GM23338 (cell line): ENCODE data around the gene FASLG. TPM values are rescaled to one million over a fixed set of nuclear protein-coding genes. Genes with fewer than 3 reads are reported as not detected.

Source experiments
- ATAC-seq: fragments of 200-7000 bp; cut with Tn5 transposase; 3 replicates; pipeline ENCODE4 v1.9.1; 2020
- DNase-seq: peaks from one replicate; pipeline ENCODE4 v3.0.0-alpha.2; 2015; ENCODE audit warnings: low spot score
- H2AFZ ChIP-seq: fragments of 200-600 bp; sonication (generic); 2 replicates; pipeline ENCODE4 v1.8.0; 2016; ENCODE audit warnings: antibody characterized with exemption, mild to moderate bottlenecking, moderate library complexity
- H3F3A ChIP-seq: fragments of 200-600 bp; sonication (generic); replicated peaks from 2 replicates; pipeline ENCODE4 v1.8.0; 2017; ENCODE audit warnings: antibody characterized with exemption, mixed run types, low read depth
- H3K27ac ChIP-seq: fragments of 200-600 bp; sonication (generic); 2 replicates; pipeline ENCODE4 v1.6.1; 2016; ENCODE audit warnings: low read depth
- H3K27me3 ChIP-seq: fragments of 200-600 bp; sonication (generic); 2 replicates; pipeline ENCODE4 v1.8.0; 2016; ENCODE audit warnings: mild to moderate bottlenecking, mixed run types, moderate library complexity; ENCODE audit not compliant: insufficient read depth
- H3K36me3 ChIP-seq: fragments of 200-600 bp; sonication (generic); 2 replicates; pipeline ENCODE4 v1.8.0; 2016; ENCODE audit warnings: mild to moderate bottlenecking; ENCODE audit not compliant: insufficient read depth
- H3K4me1 ChIP-seq: fragments of 200-600 bp; sonication (generic); 2 replicates; pipeline ENCODE4 v1.8.0; 2016; ENCODE audit warnings: mild to moderate bottlenecking, moderate library complexity; ENCODE audit not compliant: insufficient read depth
- H3K4me2 ChIP-seq: fragments of 200-600 bp; sonication (generic); 2 replicates; pipeline ENCODE4 v1.7.1; 2017; ENCODE audit warnings: mixed run types
- H3K4me3 ChIP-seq: fragments of 200-600 bp; sonication (generic); 2 replicates; pipeline ENCODE4 v1.6.1; 2016; ENCODE audit warnings: mixed run types
- H3K79me2 ChIP-seq: fragments of 200-600 bp; sonication (generic); replicated peaks from 2 replicates; pipeline ENCODE4 v1.8.0; 2017; ENCODE audit warnings: mild to moderate bottlenecking; ENCODE audit not compliant: insufficient read depth
- H3K9me2 ChIP-seq: fragments of 200-600 bp; sonication (generic); 2 replicates; pipeline ENCODE4 v1.8.0; 2017; ENCODE audit not compliant: insufficient read depth
- H4K20me1 ChIP-seq: fragments of 200-600 bp; sonication (generic); replicated peaks from 2 replicates; pipeline ENCODE4 v1.8.0; 2017; ENCODE audit warnings: mild to moderate bottlenecking; ENCODE audit not compliant: insufficient read depth
- H3K27ac Mint-ChIP-seq: 2 replicates; pipeline ENCODE4 v1.8.0; 2020; ENCODE audit warnings: inconsistent platforms, mild to moderate bottlenecking, moderate library complexity, mixed read lengths
- H3K27me3 Mint-ChIP-seq: 3 replicates; pipeline ENCODE4 v1.8.0; 2022; ENCODE audit warnings: low read depth, mild to moderate bottlenecking, moderate library complexity, mixed read lengths, inconsistent platforms; ENCODE audit not compliant: insufficient read depth, poor library complexity
- H3K36me3 Mint-ChIP-seq: 3 replicates; pipeline ENCODE4 v1.8.0; 2021; ENCODE audit warnings: low read depth, mild to moderate bottlenecking, inconsistent platforms, moderate library complexity, mixed read lengths
- H3K4me1 Mint-ChIP-seq: 3 replicates; pipeline ENCODE4 v1.8.0; 2020; ENCODE audit warnings: mild to moderate bottlenecking, inconsistent platforms, mixed read lengths
- H3K4me3 Mint-ChIP-seq: 3 replicates; pipeline ENCODE4 v1.8.0; 2021; ENCODE audit warnings: moderate library complexity, mild to moderate bottlenecking, inconsistent platforms, mixed read lengths
- H3K9me3 Mint-ChIP-seq: 3 replicates; pipeline ENCODE4 v1.8.0; 2020; ENCODE audit warnings: moderate library complexity, mild to moderate bottlenecking, inconsistent platforms, mixed read lengths
- CREB1 ChIP-seq: fragments of 250-450 bp; sonication (Bioruptor Pico); IDR thresholded peaks from 2 replicates; pipeline ENCODE4 v1.5.0; 2020; ENCODE audit warnings: low read depth, mild to moderate bottlenecking, moderate library complexity
- CTCF ChIP-seq, 2 experiments: fragments of 200-600 bp in 1 of 2; sonication (generic) in 1 of 2; conservative IDR thresholded peaks; 2 replicates each; pipeline versions ENCODE4 v1.5.1 to v1.6.1; 2016 to 2017; ENCODE audit warnings: antibody characterized with exemption in 2 of 2, low read depth in 2 of 2, mild to moderate bottlenecking in 2 of 2, moderate library complexity in 1 of 2
- ETS1 ChIP-seq: IDR thresholded peaks from 2 replicates; pipeline ENCODE4 v1.6.1; 2016; ENCODE audit warnings: antibody characterized with exemption
- EZH2 ChIP-seq: fragments of 200-600 bp; sonication (generic); IDR thresholded peaks from one replicate; pipeline ENCODE4 v1.8.0; 2017; ENCODE audit warnings: antibody characterized with exemption, mild to moderate bottlenecking, low read depth; ENCODE audit not compliant: unreplicated experiment
- EZH2phosphoT487 ChIP-seq: fragments of 200-600 bp; sonication (generic); IDR thresholded peaks from one replicate; pipeline ENCODE4 v1.8.1; 2018; ENCODE audit warnings: antibody characterized with exemption; ENCODE audit not compliant: unreplicated experiment
- JUNB ChIP-seq: IDR thresholded peaks from one replicate; pipeline ENCODE4 v1.6.1; 2016; ENCODE audit warnings: antibody characterized with exemption; ENCODE audit not compliant: unreplicated experiment
- NANOG ChIP-seq: IDR thresholded peaks from 2 replicates; pipeline ENCODE4 v1.6.1; 2016; ENCODE audit warnings: antibody characterized with exemption, borderline replicate concordance
- POLR2AphosphoS5 ChIP-seq: IDR thresholded peaks from 2 replicates; pipeline ENCODE4 v1.6.1; 2016; ENCODE audit warnings: antibody characterized with exemption, low read depth
- REST ChIP-seq: IDR thresholded peaks from one replicate; pipeline ENCODE4 v1.6.1; 2018; ENCODE audit warnings: antibody characterized with exemption; ENCODE audit not compliant: unreplicated experiment
- STAT1 ChIP-seq: IDR thresholded peaks from one replicate; pipeline ENCODE4 v1.6.1; 2016; ENCODE audit warnings: antibody characterized with exemption; ENCODE audit not compliant: unreplicated experiment
- ZNF114 ChIP-seq: fragments of 250-450 bp; sonication (Bioruptor Pico); IDR thresholded peaks from 2 replicates; pipeline ENCODE4 v1.5.0; 2020; ENCODE audit warnings: mild to moderate bottlenecking, moderate library complexity
- ZNF331 ChIP-seq: fragments of 250-450 bp; sonication (Bioruptor Pico); IDR thresholded peaks from 2 replicates; pipeline ENCODE4 v1.5.0; 2020; ENCODE audit warnings: low read depth, mild to moderate bottlenecking, moderate library complexity
- ZNF462 ChIP-seq: fragments of 250-450 bp; sonication (Bioruptor Pico); IDR thresholded peaks from 2 replicates; pipeline ENCODE4 v1.5.0; 2020; ENCODE audit warnings: mild to moderate bottlenecking, moderate library complexity
- polyA plus RNA-seq: library from polyadenylated mRNA; unstranded; fragments of >200 nt; fragmentation: Nextera tagmentation; extraction: Ambion mirVana; gene quantifications from 2 replicates; pipeline ENCODE4 v1.2.1, GENCODE V29; 2016
- total RNA-seq: library from RNA; depleted of rRNA; stranded (reverse); fragments of >200 nt; shearing (Covaris generic); gene quantifications from 2 replicates; pipeline ENCODE4 v1.2.3, GENCODE V29; 2014

The FASLG gene
- total and polyA plus RNA-seq, 2 experiments from 2014 or later = not detected

- Histone ChIP-seq H3K27ac (no peak overlapping the region), H3F3A (no peaks in the 10 kb centered on the region), H3K27me3 (no peaks in the 10 kb centered on the region), H3K9me2 (no peaks in the 10 kb centered on the region), H3K79me2 (no peaks in the 10 kb centered on the region), H3K4me2 (no peak overlapping the region), H3K4me1 (peaks cover 13% of the 10 kb centered on the region; the same call in 1 of the 2 replicates), H4K20me1 (no peaks in the 10 kb centered on the region), H2AFZ (peak overlapping the region; percentile 77), H3K4me3 (no peak overlapping the region), H3K36me3 (no peaks in the 10 kb centered on the region)
- Mint-ChIP-seq H3K9me3 (peaks cover 3% of the 10 kb centered on the region; the same call in 1 of the 3 replicates), H3K4me3 (no peak overlapping the region), H3K27ac (peak overlapping the region; percentile 27), H3K4me1 (peaks cover 35% of the 10 kb centered on the region), H3K36me3 (no peaks in the 10 kb centered on the region), H3K27me3 (no peaks in the 10 kb centered on the region)
- ATAC-seq (peak; percentile 40; the same call in 2 of the 3 replicates), DNase-seq (peak; percentile 5)
- TF ChIP-seq CTCF (conservative IDR thresholded peaks at IDR 0.05; ENCODE audit: low read depth in 2 of 2) (no peak), POLR2AphosphoS5 (no peak), JUNB (no peak), EZH2phosphoT487 (no peak), REST (no peak), ZNF462 (no peak), EZH2 (no peak), ETS1 (no peak), CREB1 (no peak), STAT1 (no peak), ZNF114 (CRISPR knock-in tag) (no peak), ZNF331 (CRISPR knock-in tag) (no peak), NANOG (no peak)
Observed at GRCh38 chr1:172680733-172681275, 21.9 kb downstream of the FASLG start.
